ENCODE results near the gene TLR8.

TLR8 gene

GRCh38 chrX:12906046-12906761 is at the start of gene TLR8:
TSS of gene TLR8 (plus strand) at chrX:12906620. CDS start at chrX:12906707, 87 bp downstream.
- DNase-seq, result no peak

DNA sequence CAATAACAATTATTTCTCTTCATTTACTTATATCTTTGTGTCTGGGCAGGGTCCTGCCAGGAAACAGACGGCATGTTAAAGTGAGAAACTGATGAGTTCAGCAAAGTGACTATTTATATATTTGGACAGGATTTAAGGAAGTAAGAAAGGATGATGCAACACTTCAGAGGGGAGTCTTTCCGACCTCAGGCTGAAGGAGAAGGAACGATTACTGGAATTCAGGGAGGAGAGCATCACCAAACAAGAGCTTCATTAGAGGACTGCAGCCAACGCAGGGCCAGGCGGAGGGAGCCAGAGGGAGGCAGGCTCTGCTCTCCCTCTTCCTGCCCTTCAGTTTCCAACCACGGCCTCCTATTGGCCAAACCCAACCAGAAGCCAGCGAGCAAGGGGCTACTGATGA is 41.1 kb upstream of the TLR8 start:
- DNase-seq, result no peak

- DNase-seq, result no peak
Measured at GRCh38 chrX:12866451-12867377, 39.7 kb upstream of the TLR8 start, which contains the start of gene TLR7. TSS of gene TLR7 (plus strand) at chrX:12867072. CDS start at chrX:12867579, 507 bp downstream.

GRCh38 chrX:12867685-12868084 is 38.7 kb upstream of the TLR8 start:
- DNase-seq, result no peak

GRCh38 chrX:12868747-12869146 is 37.7 kb upstream of the TLR8 start:
- DNase-seq, result no peak

GRCh38 chrX:12871257-12871656 is 35.2 kb upstream of the TLR8 start:
- no peak for DNase-seq

DNA sequence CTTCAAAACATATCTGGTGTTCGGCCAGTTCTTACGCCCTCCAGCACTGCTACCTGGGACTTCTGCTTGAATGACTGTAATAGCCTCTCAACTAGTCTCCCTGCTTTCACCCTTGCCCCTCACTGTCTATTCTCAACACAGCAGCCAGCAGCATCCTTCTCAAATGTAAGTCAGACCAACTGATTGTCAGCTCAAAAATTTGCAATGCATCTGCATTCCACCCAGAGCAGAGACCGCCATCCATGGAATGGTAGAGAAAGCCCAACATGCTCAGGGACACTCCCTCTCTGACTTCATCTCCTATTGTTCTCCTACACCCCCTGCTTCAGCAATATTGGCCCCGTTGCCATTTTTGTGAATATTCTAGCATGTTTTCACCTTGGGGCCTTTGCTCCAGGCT is 33.7 kb upstream of the TLR8 start:
- DNase-seq, result peak; percentile 58

GRCh38 chrX:12874581-12874980 is 31.8 kb upstream of the TLR8 start:
- DNase-seq, result no peak

DNA sequence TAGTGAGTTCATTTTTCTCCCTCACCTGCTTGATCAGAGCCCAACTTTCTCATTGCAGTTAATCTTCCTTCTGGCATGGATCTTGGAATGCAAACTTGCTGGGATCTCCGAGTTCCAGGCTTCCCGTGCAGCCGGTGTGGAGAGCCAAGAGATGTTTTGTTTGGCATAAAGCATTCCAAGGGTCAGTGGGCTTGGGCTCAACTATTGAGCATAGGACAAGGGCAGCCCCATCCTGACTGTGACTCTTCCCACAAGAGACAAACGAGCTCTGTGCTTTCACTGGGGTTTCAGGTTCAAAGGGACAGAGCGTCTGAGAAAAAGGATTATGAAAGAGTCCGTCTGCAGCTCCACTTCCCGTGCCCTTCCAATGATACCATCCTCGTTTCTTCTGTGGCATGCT is 29.0 kb upstream of the TLR8 start:
- no peak for DNase-seq

GRCh38 chrX:12878536-12878935 is 27.9 kb upstream of the TLR8 start:
- no peak for DNase-seq

- DNase-seq, result no peak
Measured at GRCh38 chrX:12881914-12882313, 24.5 kb upstream of the TLR8 start.

GRCh38 chrX:12885508-12885907 is 20.9 kb upstream of the TLR8 start:
- DNase-seq, result peak; percentile 64

DNA sequence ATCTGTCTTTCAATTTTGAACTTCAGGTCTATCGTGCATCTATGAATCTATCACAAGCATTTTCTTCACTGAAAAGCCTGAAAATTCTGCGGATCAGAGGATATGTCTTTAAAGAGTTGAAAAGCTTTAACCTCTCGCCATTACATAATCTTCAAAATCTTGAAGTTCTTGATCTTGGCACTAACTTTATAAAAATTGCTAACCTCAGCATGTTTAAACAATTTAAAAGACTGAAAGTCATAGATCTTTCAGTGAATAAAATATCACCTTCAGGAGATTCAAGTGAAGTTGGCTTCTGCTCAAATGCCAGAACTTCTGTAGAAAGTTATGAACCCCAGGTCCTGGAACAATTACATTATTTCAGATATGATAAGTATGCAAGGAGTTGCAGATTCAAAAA is 19.9 kb upstream of the TLR8 start:
- no peak for DNase-seq

DNA sequence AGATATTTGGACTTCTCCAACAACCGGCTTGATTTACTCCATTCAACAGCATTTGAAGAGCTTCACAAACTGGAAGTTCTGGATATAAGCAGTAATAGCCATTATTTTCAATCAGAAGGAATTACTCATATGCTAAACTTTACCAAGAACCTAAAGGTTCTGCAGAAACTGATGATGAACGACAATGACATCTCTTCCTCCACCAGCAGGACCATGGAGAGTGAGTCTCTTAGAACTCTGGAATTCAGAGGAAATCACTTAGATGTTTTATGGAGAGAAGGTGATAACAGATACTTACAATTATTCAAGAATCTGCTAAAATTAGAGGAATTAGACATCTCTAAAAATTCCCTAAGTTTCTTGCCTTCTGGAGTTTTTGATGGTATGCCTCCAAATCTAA is 19.3 kb upstream of the TLR8 start:
- DNase-seq, result no peak

DNA sequence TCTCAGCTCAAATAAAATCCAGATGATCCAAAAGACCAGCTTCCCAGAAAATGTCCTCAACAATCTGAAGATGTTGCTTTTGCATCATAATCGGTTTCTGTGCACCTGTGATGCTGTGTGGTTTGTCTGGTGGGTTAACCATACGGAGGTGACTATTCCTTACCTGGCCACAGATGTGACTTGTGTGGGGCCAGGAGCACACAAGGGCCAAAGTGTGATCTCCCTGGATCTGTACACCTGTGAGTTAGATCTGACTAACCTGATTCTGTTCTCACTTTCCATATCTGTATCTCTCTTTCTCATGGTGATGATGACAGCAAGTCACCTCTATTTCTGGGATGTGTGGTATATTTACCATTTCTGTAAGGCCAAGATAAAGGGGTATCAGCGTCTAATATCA is 18.7 kb upstream of the TLR8 start:
- no peak for DNase-seq

- no peak for DNase-seq
Measured at GRCh38 chrX:12890467-12890866, 16.0 kb upstream of the TLR8 start.

DNA sequence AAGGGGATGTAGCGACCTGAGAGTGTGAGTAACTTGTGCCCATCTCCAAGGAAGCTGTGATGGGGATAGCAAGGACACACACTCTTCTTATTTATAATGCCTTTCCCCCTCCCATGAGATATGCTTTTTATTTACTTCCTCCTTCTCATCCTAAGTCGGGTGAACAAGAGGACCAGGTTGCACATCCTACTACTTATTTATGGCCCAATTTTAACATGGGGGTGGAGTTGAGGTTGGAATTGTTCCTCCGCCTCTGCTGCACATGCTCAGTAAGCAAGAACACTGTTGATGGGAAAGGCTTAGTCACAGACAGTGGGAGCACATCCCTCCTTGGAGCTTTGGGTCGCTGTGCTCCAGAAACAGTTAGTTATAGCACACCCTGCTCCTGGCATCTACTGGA is 15.2 kb upstream of the TLR8 start:
- no peak for DNase-seq

GRCh38 chrX:12891915-12892506 is 14.4 kb upstream of the TLR8 start:
- no peak for DNase-seq

DNA sequence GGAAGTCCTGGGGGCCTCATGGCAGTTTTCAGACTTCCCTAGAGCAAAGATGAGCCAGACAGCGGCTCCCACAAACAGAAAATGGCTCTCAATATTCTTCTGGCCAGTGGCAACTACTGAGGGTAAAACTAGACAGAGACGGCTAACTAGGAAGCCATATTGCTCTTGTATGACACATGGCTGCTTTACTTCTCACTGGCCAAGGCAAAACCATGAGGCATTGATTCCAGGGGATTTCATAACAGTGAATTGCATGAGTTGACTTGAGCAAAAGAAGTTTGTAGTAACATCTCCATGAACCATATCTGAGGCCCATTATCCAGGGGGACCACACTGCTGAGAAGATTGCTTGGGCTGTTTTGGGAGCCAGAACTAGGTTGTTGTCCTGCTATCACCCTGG is 13.7 kb upstream of the TLR8 start:
- no peak for DNase-seq

GRCh38 chrX:12894074-12895030 is 12.1 kb upstream of the TLR8 start:
- no peak for DNase-seq

DNA sequence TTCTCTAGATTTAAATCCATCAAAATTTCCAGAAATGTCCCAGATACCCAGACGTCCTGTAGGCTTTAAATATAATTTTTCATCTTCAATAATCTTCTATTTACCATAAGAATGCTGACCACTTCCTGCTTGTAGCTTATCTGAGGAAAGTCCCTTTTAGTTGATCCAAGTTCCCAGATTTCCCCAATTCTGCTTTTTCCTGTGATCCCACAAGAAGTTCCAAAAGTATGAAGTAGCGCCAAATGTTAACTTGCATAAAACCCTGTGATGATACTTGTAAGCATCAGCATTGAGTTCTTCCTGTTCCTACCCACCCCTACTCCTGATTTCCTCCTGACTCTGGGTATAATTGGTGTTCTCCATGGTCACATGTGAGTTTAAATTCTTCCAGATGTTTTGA is 10.6 kb upstream of the TLR8 start:
- no peak for DNase-seq

GRCh38 chrX:12896935-12897334 is 9.5 kb upstream of the TLR8 start:
- DNase-seq, result no peak

GRCh38 chrX:12898073-12898472 is 8.3 kb upstream of the TLR8 start:
- DNase-seq, result no peak

All from islet precursor cell (in vitro differentiated cells).